ENCODE results near the gene SLCO1B3. TPM values are rescaled to one million over a fixed set of nuclear protein-coding genes. Genes with fewer than 3 reads are reported as not detected.

SLCO1B3 gene
- total and polyA plus RNA-seq, 2 donors (not counting 1 experiment from before 2014, with no cell fraction given) = not detected

- no peak overlapping the region for H3K4me3 ChIP-seq (ENCODE audit: control extremely low read depth in 1 of 5, extremely low read depth in 1 of 5, insufficient read depth in 1 of 5, low read depth in 2 of 5, low read length in 4 of 5)
- H2AFZ ChIP-seq (ENCODE audit: insufficient read depth, low read depth, low read length, poor library complexity, severe bottlenecking) = no peak overlapping the region
- no peaks in the 10 kb centered on the region for H3K27me3 ChIP-seq (replicated peaks in 1 of 4; ENCODE audit: control extremely low read depth in 1 of 4, control insufficient read depth in 3 of 4, insufficient read depth in 4 of 4, low read length in 3 of 4)
- H4K20me1 ChIP-seq (ENCODE audit: control insufficient read depth, insufficient read depth, low read length, poor library complexity, severe bottlenecking) = no peaks in the 10 kb centered on the region
- no peaks in the 10 kb centered on the region for H3K36me3 ChIP-seq (replicated peaks in 1 of 2; ENCODE audit: control extremely low read depth in 1 of 2, control insufficient read depth in 1 of 2, extremely low read depth in 1 of 2, insufficient read depth in 2 of 2, low read length in 1 of 2)
- no peak overlapping the region for H3K27ac Mint-ChIP-seq
- H3K4me2 ChIP-seq (replicated peaks; ENCODE audit: low read depth, low read length, poor library complexity, severe bottlenecking) = no peak overlapping the region
- no peak overlapping the region for H3K4me3 Mint-ChIP-seq
- no peak for TF ChIP-seq EZH2 (IDR thresholded peaks at IDR 0.05; ENCODE audit: borderline replicate concordance, insufficient read depth, low read depth, low read length, poor library complexity, severe bottlenecking)
- no peak for TF ChIP-seq CTCF (IDR thresholded peaks at IDR 0.05)
- ChIA-PET CTCF (no interaction called here), POLR2A (no interaction called here)
- no peak for ATAC-seq (ENCODE audit: low read depth)
- H3K9ac ChIP-seq (ENCODE audit: low read length) = no peak overlapping the region
- no peaks in the 10 kb centered on the region for H3K4me1 Mint-ChIP-seq
- no peaks in the 10 kb centered on the region for H3K9me3 ChIP-seq (ENCODE audit: control extremely low read depth in 1 of 3, control insufficient read depth in 2 of 3, insufficient read depth in 1 of 3, low read length in 2 of 3)
- H3K9me3 Mint-ChIP-seq (ENCODE audit: insufficient read depth) = peaks cover 2% of the 10 kb centered on the region
- no peaks in the 10 kb centered on the region for H3K27me3 Mint-ChIP-seq
- intact Hi-C loops (cut with micrococcal nuclease) = no loop called here
- no peaks in the 10 kb centered on the region for H3K4me1 ChIP-seq (ENCODE audit: control insufficient read depth in 2 of 2, insufficient read depth in 2 of 2, low read length in 2 of 2)
- no peak for DNase-seq
- 100% methylated on average over 1 of the region's 4 CpGs for WGBS (ENCODE audit: insufficient coverage)
- no peaks in the 10 kb centered on the region for H3K79me2 ChIP-seq (ENCODE audit: control insufficient read depth, insufficient read depth, low read length)
- H3K27ac ChIP-seq (ENCODE audit: low read length in 2 of 2) = no peak overlapping the region
Measured at GRCh38 chr12:20963762-20964161, 153.3 kb downstream of the SLCO1B3 start.

Small RNAs within 50 kb of the gene (small RNA-seq; reads per million reads assigned to genes)
- not detected for gene AC011604.1 (ENCODE audit: insufficient read length, low read depth, low replicate concordance)

Other genes with a start within 250 kb of the SLCO1B3 start
- gene SLCO1C1, start 115.4 kb upstream of the SLCO1B3 start, total RNA-seq = not detected in 2 replicates
- gene SLCO1C1, start 115.4 kb upstream of the SLCO1B3 start, polyA plus RNA-seq = not detected in 2 replicates

Measured in B cell (primary cell).